NCI-H2081 (cell line): ENCODE results near the gene PGLYRP4.

ENCODE experiments used
- DNase-seq, 2 experiments: peaks; one replicate each; lab custom pipeline; 2025; lab: John Stamatoyannopoulos, UW

Gene PGLYRP4, protein sequence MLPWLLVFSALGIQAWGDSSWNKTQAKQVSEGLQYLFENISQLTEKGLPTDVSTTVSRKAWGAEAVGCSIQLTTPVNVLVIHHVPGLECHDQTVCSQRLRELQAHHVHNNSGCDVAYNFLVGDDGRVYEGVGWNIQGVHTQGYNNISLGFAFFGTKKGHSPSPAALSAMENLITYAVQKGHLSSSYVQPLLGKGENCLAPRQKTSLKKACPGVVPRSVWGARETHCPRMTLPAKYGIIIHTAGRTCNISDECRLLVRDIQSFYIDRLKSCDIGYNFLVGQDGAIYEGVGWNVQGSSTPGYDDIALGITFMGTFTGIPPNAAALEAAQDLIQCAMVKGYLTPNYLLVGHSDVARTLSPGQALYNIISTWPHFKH

DNA sequence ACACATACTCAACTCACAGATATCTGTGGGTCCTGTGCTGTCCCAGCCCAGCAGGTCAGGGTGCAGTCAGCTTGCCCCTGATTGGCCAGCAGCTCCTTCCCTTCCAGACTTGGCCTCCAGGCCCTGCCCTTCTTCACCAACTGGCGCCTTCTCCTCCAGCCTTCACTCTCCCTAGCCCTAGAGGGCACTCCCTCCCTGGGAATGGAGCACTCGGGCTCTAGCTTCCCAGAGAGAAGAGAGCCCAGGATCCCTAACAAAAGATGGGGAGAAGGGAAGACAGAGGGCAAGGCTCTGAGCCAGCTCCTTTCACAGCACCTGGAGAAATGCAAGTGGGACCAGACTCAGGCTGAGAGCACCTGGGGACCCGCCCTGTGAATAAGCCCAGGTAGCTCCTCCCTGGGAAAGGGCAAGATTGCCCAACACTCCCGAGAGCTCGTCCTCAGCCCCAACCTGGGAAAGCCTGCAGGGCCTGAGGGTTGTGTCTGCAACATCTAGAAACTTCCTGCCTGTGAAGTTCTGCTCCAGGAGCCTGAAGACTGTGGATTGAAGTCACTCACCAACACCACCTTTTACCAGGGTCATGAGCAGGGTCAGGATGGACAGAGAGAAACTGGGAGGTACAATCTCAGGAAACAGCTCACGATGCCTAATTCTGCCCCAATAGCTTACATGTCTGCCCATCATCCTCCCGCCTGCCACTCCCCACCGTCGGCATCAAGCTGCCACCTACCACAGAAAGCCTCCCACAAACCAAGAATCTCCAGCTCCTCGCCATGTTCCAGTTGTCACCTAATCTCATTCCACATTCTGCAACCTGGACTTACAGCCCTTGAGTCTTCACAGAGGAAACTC, at the start of gene PGLYRP4:
Gene PGLYRP4 (minus strand): TSS at position 331 of the 852 bp plus-strand sequence. CDS start 909 bp downstream, outside the sequence.
- no peak for DNase-seq

DNA sequence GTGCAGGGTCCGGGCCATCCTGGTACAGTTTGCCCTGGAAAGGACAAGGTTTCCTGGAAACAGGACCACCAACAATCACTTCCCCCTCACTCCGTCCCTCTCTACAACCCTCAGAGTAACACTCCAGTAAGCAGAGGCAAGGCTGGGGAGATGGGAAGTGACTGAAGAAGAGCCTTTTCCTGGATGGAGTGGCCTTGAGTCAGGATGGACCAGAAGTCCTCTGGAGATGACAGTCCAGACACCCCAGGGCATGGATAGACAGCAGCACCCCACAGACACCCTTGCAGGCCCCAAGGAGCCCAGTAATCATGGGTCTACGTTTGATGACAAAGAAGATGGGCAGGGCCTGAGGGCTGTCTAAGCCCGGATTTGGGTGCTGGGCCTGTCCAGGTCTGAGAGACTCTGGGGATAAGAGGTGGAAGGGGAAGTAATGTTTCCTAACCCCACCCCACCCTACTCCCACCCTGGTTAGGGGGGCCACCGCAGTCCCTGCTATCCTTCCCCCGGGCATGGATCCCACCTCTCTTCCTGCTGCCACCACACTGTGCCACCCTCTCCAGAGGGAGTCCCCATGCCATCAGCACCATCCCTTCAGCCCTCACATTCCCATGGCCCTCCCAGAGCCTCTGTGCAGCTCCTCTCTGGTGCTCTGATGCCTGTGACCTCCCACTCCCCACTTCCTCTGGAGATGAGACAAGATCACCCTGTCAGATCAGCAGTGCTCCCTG, 49.4 kb upstream of the PGLYRP4 start:
- no peak for DNase-seq

DNA sequence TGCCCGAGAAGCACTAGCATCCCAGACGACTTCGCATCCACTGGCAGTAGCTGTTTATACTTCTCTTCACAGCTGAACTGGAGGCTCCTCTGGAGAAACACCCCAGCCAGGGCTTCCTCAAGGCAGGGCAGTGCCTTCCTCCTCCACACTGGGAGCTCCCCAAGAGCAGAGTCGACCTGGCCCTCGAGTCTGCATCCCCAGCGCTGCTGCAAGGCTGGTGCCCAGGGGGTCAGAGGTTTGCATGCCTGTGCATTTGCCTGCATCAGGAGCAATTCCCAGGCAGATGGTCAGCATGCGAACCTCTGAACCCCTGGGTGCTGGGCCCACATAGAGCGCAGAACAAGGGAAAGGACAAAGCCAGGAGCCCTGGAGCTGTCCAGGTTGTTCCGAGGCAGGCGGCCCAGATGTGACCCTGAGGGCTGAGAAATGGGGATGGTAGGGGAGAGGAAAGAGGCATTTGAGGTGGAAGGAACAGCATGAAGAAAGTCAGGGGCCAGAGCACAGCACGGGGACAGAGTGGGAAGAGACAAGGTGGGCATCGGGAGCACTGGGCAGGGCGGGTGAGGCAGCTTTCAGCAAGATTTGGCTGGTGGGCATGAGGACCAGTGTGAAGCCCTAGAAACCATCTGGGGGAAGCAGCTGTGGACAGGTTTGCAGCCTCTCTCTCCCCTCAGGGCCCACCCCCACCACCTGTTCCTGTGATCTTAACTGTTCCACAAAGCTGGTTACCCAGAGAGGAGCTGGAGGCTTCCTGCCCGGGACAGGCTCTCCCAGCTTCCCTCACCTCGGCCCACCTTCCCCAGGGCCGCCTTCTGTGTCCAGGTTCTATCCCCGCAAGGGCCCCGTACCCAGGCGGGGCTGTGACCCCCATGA, 48.6 kb upstream of the PGLYRP4 start:
- no peak for DNase-seq

DNA sequence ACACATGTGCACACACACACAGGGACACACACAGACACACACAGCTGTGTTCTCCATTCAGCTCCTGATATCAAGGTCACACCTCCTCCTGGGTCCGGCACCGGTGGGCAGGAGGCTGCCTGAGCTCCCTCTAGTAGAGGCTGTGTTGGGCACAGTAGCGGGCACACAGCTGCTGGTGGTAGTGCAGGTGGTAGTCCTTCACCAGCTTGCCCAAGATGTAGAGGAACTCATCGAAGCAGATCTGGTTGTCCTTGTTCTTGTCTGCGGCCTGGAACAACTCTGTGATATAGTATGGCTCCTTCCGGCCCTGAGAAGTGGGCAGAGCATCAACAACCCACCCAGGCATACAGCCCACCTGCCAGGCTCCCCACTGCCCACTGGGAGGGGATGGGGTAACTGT, 47.8 kb upstream of the PGLYRP4 start:
- DNase-seq: no peak

DNA sequence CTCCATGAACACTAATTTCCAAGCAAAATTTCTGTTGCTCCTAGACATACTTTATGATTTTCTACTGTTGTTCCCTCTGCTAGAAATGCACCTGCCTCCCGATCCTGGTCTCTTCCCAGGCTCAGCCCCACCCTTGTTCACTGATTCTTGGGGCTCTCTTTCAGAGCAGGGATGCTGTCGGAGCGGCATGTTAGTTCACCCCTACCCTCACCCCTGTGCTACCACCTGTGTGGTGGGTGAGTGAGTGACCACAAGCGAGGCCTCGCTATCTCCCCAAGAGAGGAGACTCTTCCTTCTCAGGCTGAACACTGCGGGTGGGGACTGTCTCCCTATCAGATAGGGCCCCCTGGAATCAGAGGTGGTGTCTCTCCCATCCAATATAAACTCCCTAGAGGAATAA, 47.1 kb upstream of the PGLYRP4 start:
- no peak for DNase-seq

DNA sequence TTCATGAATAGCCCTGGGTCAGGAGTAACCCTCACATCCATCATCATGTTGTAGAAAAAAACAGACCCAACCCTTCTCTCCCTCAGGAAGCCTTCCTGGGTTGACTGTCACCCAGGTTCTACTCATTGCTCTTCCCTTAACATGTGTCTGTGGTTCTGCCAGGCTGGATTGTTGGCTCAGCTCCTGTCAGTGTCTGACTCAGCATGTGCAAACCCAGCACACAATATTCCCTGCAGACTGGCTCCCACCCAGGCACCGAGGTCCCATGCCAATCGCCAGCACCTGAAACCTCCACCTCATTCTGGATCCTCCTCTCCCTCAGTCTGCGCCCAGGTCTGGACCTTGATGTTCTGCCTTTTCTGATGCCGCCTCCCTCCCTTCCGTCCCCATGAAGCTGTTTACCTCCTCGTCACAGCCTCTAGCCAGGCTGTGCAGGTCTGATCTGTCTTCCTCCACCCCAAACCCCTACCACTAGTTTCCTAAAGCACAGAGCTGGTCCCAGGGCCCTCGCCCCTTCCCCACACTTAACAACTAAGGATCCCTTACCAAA, 46.6 kb upstream of the PGLYRP4 start:
- no peak for DNase-seq

DNA sequence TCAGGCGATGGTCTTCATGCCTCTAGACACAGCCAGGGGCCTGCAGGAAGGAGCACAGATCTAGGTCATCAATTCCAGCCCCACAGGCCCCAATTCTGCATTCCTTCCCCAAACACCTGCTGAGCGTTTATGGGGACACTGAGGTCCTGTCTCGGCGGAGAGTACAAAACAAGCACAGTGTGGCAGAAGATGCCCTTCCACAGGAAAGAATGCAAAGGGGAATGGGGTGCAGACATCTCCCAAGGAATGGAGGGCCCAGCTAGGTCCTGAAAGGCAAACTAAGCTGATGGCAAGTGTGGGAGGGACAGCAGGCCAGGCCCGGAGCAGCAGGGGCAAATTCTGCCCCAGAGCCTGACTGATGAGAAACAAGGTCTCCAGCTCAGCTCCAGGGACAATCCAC, 45.8 kb upstream of the PGLYRP4 start:
- no peak for DNase-seq

DNA sequence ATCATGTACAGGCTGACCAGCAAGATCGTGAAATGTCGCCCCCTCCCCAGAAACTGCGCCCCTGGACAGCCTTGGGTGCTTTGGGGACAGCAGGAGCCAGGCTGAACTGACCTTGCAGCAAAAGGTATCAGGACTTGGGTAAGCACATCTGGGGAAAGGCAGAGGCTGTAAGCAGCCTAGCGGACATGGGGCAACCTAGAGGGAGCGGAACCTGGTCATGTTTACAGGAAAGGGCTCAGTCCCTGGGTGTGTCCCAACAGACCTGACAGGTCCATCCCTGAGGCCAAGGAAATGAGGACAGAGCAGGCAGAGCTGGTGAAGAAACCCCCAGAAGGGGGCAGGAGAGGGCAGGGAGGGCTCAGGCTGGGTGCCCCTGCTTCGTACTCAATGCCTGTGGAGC, 45.3 kb upstream of the PGLYRP4 start:
- DNase-seq: no peak

DNA sequence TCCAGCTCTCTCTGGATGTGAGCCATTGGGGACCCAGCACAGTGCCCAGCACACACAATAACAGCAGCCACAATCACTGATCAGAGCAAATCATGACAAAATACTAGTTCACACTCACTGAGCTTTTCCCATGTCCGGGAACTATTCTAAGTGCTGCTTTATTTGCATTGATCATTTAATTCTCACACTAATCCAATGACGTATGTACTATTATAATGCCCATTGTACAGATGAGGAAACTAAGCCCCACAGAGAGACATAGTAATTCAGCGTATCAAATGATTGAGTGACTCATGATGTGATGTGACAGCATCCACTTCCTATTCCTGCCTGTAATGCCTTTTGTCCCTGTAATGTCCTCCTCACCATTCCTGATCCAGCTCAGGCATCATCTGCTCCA, 44.2 kb upstream of the PGLYRP4 start:
- no peak for DNase-seq

DNA sequence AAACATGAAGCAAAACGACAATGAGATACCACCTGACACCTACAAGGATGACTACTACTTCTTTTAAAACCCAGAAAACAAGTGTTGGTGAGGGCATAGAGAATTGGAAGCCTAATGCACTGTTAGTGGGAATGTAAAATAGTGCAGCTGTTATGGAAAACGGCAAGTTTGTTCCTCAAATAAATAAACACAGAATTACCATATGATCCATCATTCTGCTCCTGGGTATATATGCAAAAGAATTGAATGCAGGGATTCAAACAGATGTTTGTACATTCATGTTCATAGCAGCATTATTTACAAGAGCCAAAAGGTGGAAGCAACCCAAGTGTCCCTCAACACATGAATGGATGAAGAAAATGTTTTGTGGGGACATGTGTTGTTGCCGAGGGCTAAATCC, 43.6 kb upstream of the PGLYRP4 start:
- no peak for DNase-seq

DNA sequence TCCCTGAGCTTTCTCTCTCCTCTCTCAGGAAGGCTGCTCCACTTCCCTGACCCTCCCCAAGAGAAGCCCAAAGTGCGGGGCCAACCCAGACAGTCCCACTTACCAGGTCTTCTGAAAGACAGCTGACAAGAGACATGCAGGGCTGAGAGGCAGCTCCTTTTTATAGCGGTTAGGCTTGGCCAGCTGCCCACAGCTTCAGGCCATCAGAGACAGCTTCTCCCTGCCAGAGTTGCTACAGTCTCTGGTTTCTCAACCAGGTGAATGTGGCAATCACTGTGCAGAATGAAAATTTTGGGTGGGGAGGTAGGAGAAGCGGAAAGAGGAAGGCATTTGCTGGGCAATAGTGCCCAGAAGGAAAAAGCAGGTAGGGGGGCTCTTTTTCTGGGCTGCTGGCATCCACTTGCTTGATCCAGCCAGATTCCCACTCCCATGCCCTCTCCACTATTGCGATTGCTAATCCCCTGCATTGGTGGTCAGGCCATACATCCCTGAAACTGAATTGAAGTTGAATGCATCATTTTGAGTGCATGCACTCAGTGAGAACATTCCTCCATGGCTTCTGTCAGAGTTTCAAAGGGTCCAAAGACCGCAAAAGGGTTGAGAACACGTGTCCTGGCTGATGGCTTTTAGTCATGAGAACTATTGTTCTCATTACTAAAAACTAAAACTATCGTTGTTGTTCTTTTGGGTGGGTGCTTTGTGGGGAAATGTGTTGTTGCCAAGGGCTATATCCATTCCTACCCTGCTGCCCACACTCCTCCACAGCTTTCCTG, 42.5 kb upstream of the PGLYRP4 start, which contains the start of gene S100A8:
Gene S100A8 (minus strand): TSS at position 136 of the 773 bp plus-strand sequence. CDS start 538 bp downstream, outside the sequence.
- DNase-seq: peak in 1 of 2 experiments; percentile 35

DNA sequence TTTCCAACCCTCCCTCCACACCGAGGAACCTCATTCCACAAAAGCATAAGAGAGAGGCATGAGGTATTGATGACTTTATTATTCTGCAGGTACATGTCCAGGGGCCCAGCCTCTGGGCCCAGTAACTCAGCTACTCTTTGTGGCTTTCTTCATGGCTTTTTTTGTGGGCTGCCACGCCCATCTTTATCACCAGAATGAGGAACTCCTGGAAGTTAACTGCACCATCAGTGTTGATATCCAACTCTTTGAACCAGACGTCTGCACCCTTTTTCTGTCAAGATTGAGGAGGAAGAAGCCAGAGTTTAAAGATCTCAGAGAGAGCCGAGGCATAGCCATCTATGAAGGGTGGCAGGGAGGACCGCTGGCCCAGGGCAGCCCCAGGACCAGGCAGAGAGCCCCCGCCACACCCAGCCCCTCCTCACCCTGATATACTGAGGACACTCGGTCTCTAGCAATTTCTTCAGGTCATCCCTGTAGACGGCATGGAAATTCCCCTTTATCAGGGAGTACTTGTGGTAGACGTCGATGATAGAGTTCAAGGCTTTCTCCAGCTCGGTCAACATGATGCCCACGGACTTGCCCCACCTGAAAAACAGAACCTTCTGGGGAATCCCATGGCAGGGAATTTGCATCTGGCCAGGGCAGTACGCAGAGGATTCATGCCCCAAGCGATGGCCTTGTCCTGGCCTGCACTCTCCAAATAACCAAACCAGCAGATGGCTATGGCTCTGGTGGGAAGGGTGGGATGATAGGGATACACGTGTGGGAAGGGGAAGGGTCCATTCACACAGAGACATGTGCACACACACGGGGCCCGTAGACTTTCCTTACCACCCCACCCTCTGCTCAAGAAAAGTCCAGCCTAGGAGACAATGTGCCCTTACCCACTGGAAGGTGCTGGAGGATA, 41.6 kb upstream of the PGLYRP4 start:
- DNase-seq: no peak

DNA sequence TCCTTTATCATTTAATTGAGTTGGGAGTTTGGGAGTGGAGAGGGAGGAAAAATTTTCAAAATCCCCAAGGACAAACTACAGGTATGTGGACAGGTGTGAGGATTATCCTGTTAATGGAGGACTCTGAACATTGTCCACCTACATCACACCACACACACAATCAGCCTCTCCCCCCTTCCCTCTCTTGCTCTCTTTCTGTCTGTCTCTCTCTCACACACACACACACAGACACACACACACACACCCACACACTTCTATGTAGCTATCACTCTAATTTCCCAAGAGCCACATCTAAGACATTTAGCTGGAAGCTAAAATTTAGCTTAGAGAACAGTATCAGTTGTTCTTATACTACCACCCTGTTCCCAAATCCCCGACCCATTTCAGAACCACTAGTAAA, 40.8 kb upstream of the PGLYRP4 start:
- no peak for DNase-seq

DNA sequence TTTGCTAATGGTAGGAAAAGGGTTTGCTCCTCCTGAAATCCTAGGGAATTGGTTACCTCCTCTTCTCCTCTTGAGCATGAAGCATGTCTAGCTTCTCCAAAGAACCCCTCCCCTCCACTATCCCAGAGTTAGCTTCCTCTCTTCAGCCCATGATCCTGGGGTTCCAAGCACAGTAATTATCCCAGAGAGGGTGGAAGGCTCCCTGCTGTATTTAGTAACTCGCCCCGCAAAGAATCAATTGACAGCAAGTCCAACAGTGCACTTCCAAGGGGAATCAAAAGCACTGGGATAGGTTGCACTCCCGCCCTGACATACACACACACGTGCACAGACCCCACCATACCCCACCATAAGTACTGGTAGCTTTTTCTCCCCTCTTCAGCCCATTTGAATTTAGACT, 39.1 kb upstream of the PGLYRP4 start:
- DNase-seq: no peak

DNA sequence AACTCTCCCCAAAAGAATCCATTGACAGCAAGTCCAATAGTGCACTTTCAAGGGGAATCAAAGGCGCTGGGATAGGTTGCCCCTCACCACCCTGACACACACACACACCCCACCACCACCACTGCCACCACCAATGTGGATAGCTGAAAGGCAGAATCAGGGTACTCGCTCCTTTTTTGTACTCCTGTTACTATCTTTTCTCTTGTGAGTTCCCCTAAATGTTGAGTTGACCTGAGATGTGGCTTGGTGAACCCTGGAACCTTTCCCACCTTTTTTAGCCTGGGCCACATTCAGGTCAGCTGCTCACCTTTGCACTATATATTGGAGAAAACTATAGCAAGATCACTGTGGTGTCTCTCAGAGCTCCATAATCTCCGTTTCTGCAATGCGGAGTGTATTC, 38.4 kb upstream of the PGLYRP4 start:
- no peak for DNase-seq

DNA sequence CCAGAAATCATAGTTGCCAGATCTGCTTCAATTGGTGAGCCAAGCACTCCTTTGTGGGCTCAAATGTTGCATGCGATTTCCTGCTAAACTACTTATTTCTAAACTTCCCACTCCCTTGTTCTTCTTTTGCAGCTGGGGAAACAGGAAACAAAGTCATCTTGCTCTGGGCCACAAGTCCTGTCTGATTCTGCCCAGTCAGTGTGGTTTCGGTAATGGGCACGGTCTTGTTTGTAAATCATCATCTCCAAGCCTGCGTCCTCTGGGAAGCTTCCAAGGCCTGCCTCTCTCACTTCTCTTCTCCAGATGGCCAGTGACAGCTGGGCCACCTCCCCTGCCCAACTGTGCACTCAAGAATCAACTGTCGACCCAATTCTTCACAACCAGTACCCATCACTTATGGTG, 37.9 kb upstream of the PGLYRP4 start:
- DNase-seq: no peak

DNA sequence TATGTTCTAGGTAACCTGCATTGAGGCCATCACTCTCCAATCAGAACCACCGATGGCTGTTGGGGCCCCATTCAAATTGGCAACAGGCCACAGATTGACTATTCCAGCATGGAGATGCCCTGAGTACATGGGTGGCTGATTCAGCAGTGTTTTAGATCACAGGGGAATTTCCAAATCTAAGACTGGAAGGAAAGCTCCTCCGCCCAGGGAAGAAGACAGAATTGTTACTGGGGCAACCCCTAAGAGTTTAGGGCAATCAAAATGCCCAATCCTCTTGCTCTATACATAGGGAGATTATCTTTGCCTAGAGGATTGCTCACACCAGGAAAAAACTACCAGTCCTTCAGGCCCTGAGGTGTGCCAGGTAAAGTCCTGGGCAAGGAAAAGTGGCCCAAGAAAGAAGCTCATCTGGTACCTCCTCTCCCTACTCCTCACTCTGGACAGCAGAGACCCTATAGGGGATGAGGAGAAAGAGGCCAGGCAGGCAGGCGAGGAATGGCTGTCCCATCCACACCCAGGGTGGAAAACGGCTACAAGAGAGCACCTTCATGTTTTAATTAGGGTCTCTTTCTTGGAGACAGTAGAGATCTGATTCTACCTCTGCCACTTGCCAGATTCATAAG, 36.4 kb upstream of the PGLYRP4 start:
- DNase-seq: no peak

DNA sequence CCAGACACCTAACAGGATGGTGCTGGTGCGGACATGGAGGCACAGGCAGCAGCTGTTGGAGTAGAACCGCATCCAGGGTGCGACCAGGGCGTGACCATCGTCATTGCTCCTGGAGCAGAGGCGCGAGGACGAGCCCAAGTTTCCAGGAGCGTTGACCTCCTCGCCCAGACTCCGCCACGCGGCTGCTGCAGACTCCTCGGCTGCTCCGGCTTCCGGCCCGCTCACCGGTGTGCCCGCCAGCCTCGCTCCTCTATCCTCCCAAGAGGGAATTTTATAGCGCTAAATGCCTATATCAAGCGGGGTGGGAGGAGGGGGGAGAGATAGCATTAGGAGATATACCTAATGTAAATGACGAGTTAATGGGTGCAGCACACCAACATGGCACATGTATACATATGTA, 32.1 kb upstream of the PGLYRP4 start:
- DNase-seq: no peak

DNA sequence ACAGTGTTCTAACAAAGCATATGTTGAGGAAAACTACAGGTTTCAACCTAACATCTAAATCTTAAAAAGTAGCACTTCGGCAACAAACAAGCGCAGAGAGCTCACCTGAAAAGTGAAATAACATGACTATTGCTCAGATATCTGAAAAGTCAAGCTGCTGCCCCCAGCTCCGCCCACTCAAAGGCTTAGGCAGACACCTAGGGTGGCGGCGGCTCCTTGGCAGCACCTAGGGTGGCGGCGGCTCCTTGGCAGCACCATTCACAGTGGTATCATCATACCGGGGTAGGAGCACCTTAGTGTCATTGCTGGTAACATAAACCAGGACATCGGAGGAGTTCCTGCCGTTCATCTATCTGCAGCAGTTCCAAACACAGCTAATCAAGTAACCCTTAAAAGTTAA, 30.9 kb upstream of the PGLYRP4 start:
- no peak for DNase-seq
